Activated naive CD8-positive, alpha-beta T cell treated with anti-CD3 and anti-CD28 coated beads, Interleukin-2, amount 10 ng/mL, durations not matched to agents 7 days and 5 days (primary cell): ENCODE results near the gene TRUB1. TPM values are rescaled to one million over a fixed set of nuclear protein-coding genes. Genes with fewer than 3 reads are reported as not detected.
A peak's percentile ranks its signal among the peaks of the same experiment; 100 is the strongest.
"Not testable (repeated sequence)": the region's sequence is repeated elsewhere in the genome, so short reads cannot be mapped to it uniquely, and the experiment has no call there.

ENCODE experiments used
- ATAC-seq: fragments of 150-1000 bp; cut with Tn5 transposase; one replicate; pipeline ENCODE4 v1.10.0; 2021; ENCODE audit warnings: low read depth, moderate library complexity
- POLR2A ChIA-PET: fragments of 350-600 bp; sonication (Branson Sonifier 250); formaldehyde crosslinking; loops from one replicate; lab custom pipeline; 2021; ENCODE audit warnings: antibody characterized with exemption; lab: Charles Lee
- DNase-seq: peaks from one replicate; pipeline ENCODE4 v3.0.0; 2021
- H3K27ac Mint-ChIP-seq: one replicate; pipeline ENCODE4 v1.8.0; 2022; ENCODE audit warnings: mild to moderate bottlenecking, mixed read lengths
- H3K27me3 Mint-ChIP-seq: one replicate; pipeline ENCODE4 v1.8.0; 2022; ENCODE audit warnings: mild to moderate bottlenecking, moderate library complexity, mixed read lengths
- H3K36me3 Mint-ChIP-seq: one replicate; pipeline ENCODE4 v1.8.0; 2021; ENCODE audit warnings: mild to moderate bottlenecking, mixed read lengths
- H3K4me1 Mint-ChIP-seq: one replicate; pipeline ENCODE4 v1.8.0; 2021; ENCODE audit warnings: mixed read lengths
- H3K4me3 Mint-ChIP-seq: one replicate; pipeline ENCODE4 v1.8.0; 2022; ENCODE audit warnings: mild to moderate bottlenecking, moderate library complexity, mixed read lengths
- H3K9me3 Mint-ChIP-seq: one replicate; pipeline ENCODE4 v1.8.0; 2021; ENCODE audit warnings: mixed read lengths
- total RNA-seq, 2 experiments: library from RNA; stranded (reverse); gene quantifications; one replicate each; pipeline ENCODE4 v1.2.3, GENCODE V29; 2021

TRUB1 gene
- total RNA-seq: 10 to 100 TPM; 12.3 to 14.4 TPM

- H3K36me3 Mint-ChIP-seq: peaks cover 2% of the 10 kb centered on the region
- ATAC-seq (peak; percentile 100), DNase-seq (peak; percentile 77)
- POLR2A ChIA-PET: interaction anchor here (0.7 to 0.8 kb wide), 3 partner anchors 9 to 400 kb away, joined by 3 to 4 read pairs (median 4); no protein-coding TSS in a partner anchor
- H3K27me3 Mint-ChIP-seq: no peaks in the 10 kb centered on the region
- H3K27ac Mint-ChIP-seq: peak within 1 kb of the TSS; percentile 91
- H3K4me3 Mint-ChIP-seq: peak within 1 kb of the TSS; percentile 88
- no peaks in the 10 kb centered on the region for H3K9me3 Mint-ChIP-seq
- H3K4me1 Mint-ChIP-seq: peaks cover 17% of the 10 kb centered on the region
These were observed at the start of gene TRUB1 for GRCh38 chr10:114937962-114938855. TSS of gene TRUB1 (plus strand) at chr10:114938195. CDS start at chr10:114938254, 59 bp downstream.

GRCh38 chr10:114893251-114893650, 44.7 kb upstream of the TRUB1 start:
- POLR2A ChIA-PET: no interaction called here

GRCh38 chr10:114894911-114895310, 43.1 kb upstream of the TRUB1 start:
- no peak overlapping the region for H3K27ac Mint-ChIP-seq
- H3K27me3 Mint-ChIP-seq: peaks cover 9% of the 10 kb centered on the region
- no peaks in the 10 kb centered on the region for H3K9me3 Mint-ChIP-seq
- DNase-seq (no peak), ATAC-seq (no peak)
- H3K36me3 Mint-ChIP-seq: no peaks in the 10 kb centered on the region
- no peak overlapping the region for H3K4me3 Mint-ChIP-seq
- POLR2A ChIA-PET: no interaction called here
- no peaks in the 10 kb centered on the region for H3K4me1 Mint-ChIP-seq

More at GRCh38 chr10:114893251-114893650, 44.7 kb upstream of the TRUB1 start:
- Mint-ChIP-seq H3K27me3 (peaks cover 9% of the 10 kb centered on the region), H3K4me1 (no peaks in the 10 kb centered on the region), H3K36me3 (no peaks in the 10 kb centered on the region), H3K9me3 (no peaks in the 10 kb centered on the region), H3K4me3 (no peak overlapping the region), H3K27ac (no peak overlapping the region)
- DNase-seq (no peak), ATAC-seq (no peak)

GRCh38 chr10:114897011-114897410, 41.0 kb upstream of the TRUB1 start:
- H3K4me3 Mint-ChIP-seq, H3K9me3 Mint-ChIP-seq, DNase-seq, POLR2A ChIA-PET, H3K27ac Mint-ChIP-seq, H3K36me3 Mint-ChIP-seq, ATAC-seq, H3K4me1 Mint-ChIP-seq: not testable (repeated sequence)
- peaks cover 11% of the 10 kb centered on the region for H3K27me3 Mint-ChIP-seq

GRCh38 chr10:114897593-114897992, 40.4 kb upstream of the TRUB1 start:
- ATAC-seq (no peak), DNase-seq (no peak)
- no peaks in the 10 kb centered on the region for H3K9me3 Mint-ChIP-seq
- no peaks in the 10 kb centered on the region for H3K36me3 Mint-ChIP-seq
- H3K27me3 Mint-ChIP-seq: peaks cover 10% of the 10 kb centered on the region
- no peak overlapping the region for H3K27ac Mint-ChIP-seq
- H3K4me3 Mint-ChIP-seq: no peak overlapping the region
- H3K4me1 Mint-ChIP-seq: no peaks in the 10 kb centered on the region
- POLR2A ChIA-PET: no interaction called here

- ATAC-seq (no peak), DNase-seq (no peak)
- no peak overlapping the region for H3K4me3 Mint-ChIP-seq
- H3K27ac Mint-ChIP-seq: no peak overlapping the region
- no peaks in the 10 kb centered on the region for H3K4me1 Mint-ChIP-seq
- H3K27me3 Mint-ChIP-seq: peaks cover 14% of the 10 kb centered on the region
- H3K9me3 Mint-ChIP-seq: no peaks in the 10 kb centered on the region
- POLR2A ChIA-PET: no interaction called here
- no peaks in the 10 kb centered on the region for H3K36me3 Mint-ChIP-seq
These were observed 38.0 kb upstream of the TRUB1 start for GRCh38 chr10:114899982-114900381.

- no peaks in the 10 kb centered on the region for H3K36me3 Mint-ChIP-seq
- no peak for ATAC-seq
- POLR2A ChIA-PET: no interaction called here
- H3K27me3 Mint-ChIP-seq: peaks cover 21% of the 10 kb centered on the region
- H3K4me1 Mint-ChIP-seq: no peaks in the 10 kb centered on the region
- DNase-seq: no peak
- H3K4me3 Mint-ChIP-seq: no peak overlapping the region
- H3K9me3 Mint-ChIP-seq: no peaks in the 10 kb centered on the region
- H3K27ac Mint-ChIP-seq: no peak overlapping the region
These were observed 37.3 kb upstream of the TRUB1 start for GRCh38 chr10:114900658-114901057.

- Mint-ChIP-seq H3K27ac (no peak overlapping the region), H3K9me3 (no peaks in the 10 kb centered on the region), H3K27me3 (peaks cover 26% of the 10 kb centered on the region), H3K4me3 (no peak overlapping the region), H3K4me1 (no peaks in the 10 kb centered on the region), H3K36me3 (no peaks in the 10 kb centered on the region)
- ATAC-seq: no peak
- DNase-seq: no peak
- POLR2A ChIA-PET: no interaction called here
These were observed 35.8 kb upstream of the TRUB1 start for GRCh38 chr10:114902151-114902550.

- H3K36me3 Mint-ChIP-seq: no peaks in the 10 kb centered on the region
- H3K4me3 Mint-ChIP-seq: no peak overlapping the region
- H3K27ac Mint-ChIP-seq: no peak overlapping the region
- H3K9me3 Mint-ChIP-seq: no peaks in the 10 kb centered on the region
- no peak for DNase-seq
- no peak for ATAC-seq
- no peaks in the 10 kb centered on the region for H3K4me1 Mint-ChIP-seq
- H3K27me3 Mint-ChIP-seq: peaks cover 30% of the 10 kb centered on the region
- POLR2A ChIA-PET: no interaction called here
These were observed 32.5 kb upstream of the TRUB1 start for GRCh38 chr10:114905450-114905849.

GRCh38 chr10:114906981-114907380, 31.0 kb upstream of the TRUB1 start:
- POLR2A ChIA-PET: no interaction called here
- no peak overlapping the region for H3K27ac Mint-ChIP-seq
- no peak for DNase-seq

GRCh38 chr10:114908896-114909295, 29.1 kb upstream of the TRUB1 start:
- POLR2A ChIA-PET: no interaction called here
- DNase-seq (no peak), ATAC-seq (no peak)
- Mint-ChIP-seq H3K36me3 (no peaks in the 10 kb centered on the region), H3K9me3 (no peaks in the 10 kb centered on the region), H3K4me3 (no peak overlapping the region), H3K27ac (no peak overlapping the region), H3K4me1 (peaks cover 6% of the 10 kb centered on the region), H3K27me3 (peaks cover 27% of the 10 kb centered on the region)

More at GRCh38 chr10:114906981-114907380, 31.0 kb upstream of the TRUB1 start:
- Mint-ChIP-seq H3K4me3 (no peak overlapping the region), H3K36me3 (no peaks in the 10 kb centered on the region), H3K4me1 (peaks cover 1% of the 10 kb centered on the region), H3K27me3 (peaks cover 27% of the 10 kb centered on the region), H3K9me3 (no peaks in the 10 kb centered on the region)
- ATAC-seq: no peak

- no peak overlapping the region for H3K4me3 Mint-ChIP-seq
- H3K4me1 Mint-ChIP-seq: peaks cover 8% of the 10 kb centered on the region
- ATAC-seq: no peak
- DNase-seq: no peak
- no peaks in the 10 kb centered on the region for H3K9me3 Mint-ChIP-seq
- POLR2A ChIA-PET: no interaction called here
- no peak overlapping the region for H3K27ac Mint-ChIP-seq
- H3K27me3 Mint-ChIP-seq: peaks cover 9% of the 10 kb centered on the region
- no peaks in the 10 kb centered on the region for H3K36me3 Mint-ChIP-seq
These were observed 26.8 kb upstream of the TRUB1 start for GRCh38 chr10:114911052-114911711.

- no peak for ATAC-seq
- Mint-ChIP-seq H3K4me3 (no peak overlapping the region), H3K36me3 (no peaks in the 10 kb centered on the region), H3K9me3 (no peaks in the 10 kb centered on the region), H3K27ac (no peak overlapping the region), H3K27me3 (peaks cover 6% of the 10 kb centered on the region), H3K4me1 (peaks cover 8% of the 10 kb centered on the region)
- no peak for DNase-seq
- POLR2A ChIA-PET: no interaction called here
These were observed 26.1 kb upstream of the TRUB1 start for GRCh38 chr10:114911801-114912469.
